ENCODE measurements around the gene PNPLA8.

PNPLA8 gene

GRCh38 chr7:108525985-108526767, at the start of gene PNPLA8:
TSS of gene PNPLA8 (minus strand) at chr7:108526135. CDS start at chr7:108515491, 10,644 bp downstream.
- Histone ChIP-seq H3K9ac (ENCODE audit: low read length) (peak within 1 kb of the TSS; percentile 70), H3K36me3 (ENCODE audit: control insufficient read depth, insufficient read depth, low read length) (no peaks in the 10 kb centered on the region), H3K4me1 (ENCODE audit: control insufficient read depth, insufficient read depth, low read length) (peaks cover 40% of the 10 kb centered on the region), H3K9me3 (ENCODE audit: control insufficient read depth, insufficient read depth, low read depth, low read length) (no peaks in the 10 kb centered on the region), H3K27ac (ENCODE audit: low read depth, low read length) (0 out of 2 replicates have a peak within 1 kb of the TSS, but pooled peaks have one; percentile 21), H3K27me3 (ENCODE audit: control insufficient read depth, insufficient read depth, low read length) (no peaks in the 10 kb centered on the region), H3K4me3 (ENCODE audit: low read depth, low read length) (peak within 1 kb of the TSS; percentile 81)

- peaks cover 38% of the 10 kb centered on the region for H3K36me3 ChIP-seq (ENCODE audit: control insufficient read depth, insufficient read depth, low read length)
- H3K4me3 ChIP-seq (ENCODE audit: low read depth, low read length) = no peak overlapping the region
- H3K4me1 ChIP-seq (ENCODE audit: control insufficient read depth, insufficient read depth, low read length) = no peaks in the 10 kb centered on the region
- H3K27me3 ChIP-seq (ENCODE audit: control insufficient read depth, insufficient read depth, low read length) = no peaks in the 10 kb centered on the region
- no peak overlapping the region for H3K9ac ChIP-seq (ENCODE audit: low read length)
- no peak overlapping the region for H3K27ac ChIP-seq (ENCODE audit: low read depth, low read length)
- H3K9me3 ChIP-seq (ENCODE audit: control insufficient read depth, insufficient read depth, low read depth, low read length) = peaks cover 15% of the 10 kb centered on the region
These were observed 49.2 kb upstream of the PNPLA8 start for GRCh38 chr7:108575156-108575555.

- Histone ChIP-seq H3K9ac (ENCODE audit: low read length) (no peak overlapping the region), H3K27me3 (ENCODE audit: control insufficient read depth, insufficient read depth, low read length) (no peaks in the 10 kb centered on the region), H3K36me3 (ENCODE audit: control insufficient read depth, insufficient read depth, low read length) (peaks cover 26% of the 10 kb centered on the region), H3K27ac (ENCODE audit: low read depth, low read length) (no peak overlapping the region), H3K9me3 (ENCODE audit: control insufficient read depth, insufficient read depth, low read depth, low read length) (no peaks in the 10 kb centered on the region), H3K4me3 (ENCODE audit: low read depth, low read length) (no peak overlapping the region), H3K4me1 (ENCODE audit: control insufficient read depth, insufficient read depth, low read length) (peaks cover 9% of the 10 kb centered on the region)
These were observed 46.5 kb upstream of the PNPLA8 start for GRCh38 chr7:108572480-108572879.

- peaks cover 11% of the 10 kb centered on the region for H3K4me1 ChIP-seq (ENCODE audit: control insufficient read depth, insufficient read depth, low read length)
- no peaks in the 10 kb centered on the region for H3K9me3 ChIP-seq (ENCODE audit: control insufficient read depth, insufficient read depth, low read depth, low read length)
- peak overlapping the region; percentile 50 for H3K27ac ChIP-seq (ENCODE audit: low read depth, low read length)
These were observed 44.3 kb upstream of the PNPLA8 start for GRCh38 chr7:108570146-108570755.

GRCh38 chr7:108569381-108570145, 43.6 kb upstream of the PNPLA8 start, which contains the start of the genes DNAJB9 and THAP5:
TSS of gene DNAJB9 (plus strand) at chr7:108569874. CDS start at chr7:108571727, 1,853 bp downstream.
TSS of gene THAP5 (minus strand) at chr7:108569706. CDS start at chr7:108569569, 137 bp downstream.
- H3K4me3 ChIP-seq (ENCODE audit: low read depth, low read length) = peak within 1 kb of the TSS; percentile 86
- no peaks in the 10 kb centered on the region for H3K9me3 ChIP-seq (ENCODE audit: control insufficient read depth, insufficient read depth, low read depth, low read length)
- H3K27ac ChIP-seq (ENCODE audit: low read depth, low read length) = peak within 1 kb of the TSS; percentile 83
- H3K9ac ChIP-seq (ENCODE audit: low read length) = peak within 1 kb of the TSS; percentile 94
- H3K36me3 ChIP-seq (ENCODE audit: control insufficient read depth, insufficient read depth, low read length) = peaks cover 31% of the 10 kb centered on the region
- peaks cover 11% of the 10 kb centered on the region for H3K4me1 ChIP-seq (ENCODE audit: control insufficient read depth, insufficient read depth, low read length)
- no peaks in the 10 kb centered on the region for H3K27me3 ChIP-seq (ENCODE audit: control insufficient read depth, insufficient read depth, low read length)

More at GRCh38 chr7:108570146-108570755, 44.3 kb upstream of the PNPLA8 start:
- Histone ChIP-seq H3K27me3 (ENCODE audit: control insufficient read depth, insufficient read depth, low read length) (no peaks in the 10 kb centered on the region), H3K36me3 (ENCODE audit: control insufficient read depth, insufficient read depth, low read length) (peaks cover 32% of the 10 kb centered on the region), H3K9ac (ENCODE audit: low read length) (peak overlapping the region; percentile 87), H3K4me3 (ENCODE audit: low read depth, low read length) (peak overlapping the region; percentile 86)

GRCh38 chr7:108568801-108569380, 43.0 kb upstream of the PNPLA8 start:
- Histone ChIP-seq H3K4me3 (ENCODE audit: low read depth, low read length) (peak overlapping the region; percentile 86), H3K9ac (ENCODE audit: low read length) (peak overlapping the region; percentile 94), H3K27me3 (ENCODE audit: control insufficient read depth, insufficient read depth, low read length) (no peaks in the 10 kb centered on the region), H3K27ac (ENCODE audit: low read depth, low read length) (peak overlapping the region; percentile 83), H3K36me3 (ENCODE audit: control insufficient read depth, insufficient read depth, low read length) (peaks cover 31% of the 10 kb centered on the region), H3K9me3 (ENCODE audit: control insufficient read depth, insufficient read depth, low read depth, low read length) (no peaks in the 10 kb centered on the region), H3K4me1 (ENCODE audit: control insufficient read depth, insufficient read depth, low read length) (peaks cover 11% of the 10 kb centered on the region)

- Histone ChIP-seq H3K36me3 (ENCODE audit: control insufficient read depth, insufficient read depth, low read length) (peaks cover 19% of the 10 kb centered on the region; the same call in 1 of the 2 replicates), H3K4me3 (ENCODE audit: low read depth, low read length) (no peak overlapping the region), H3K9ac (ENCODE audit: low read length) (no peak overlapping the region), H3K4me1 (ENCODE audit: control insufficient read depth, insufficient read depth, low read length) (peaks cover 11% of the 10 kb centered on the region), H3K9me3 (ENCODE audit: control insufficient read depth, insufficient read depth, low read depth, low read length) (no peaks in the 10 kb centered on the region), H3K27ac (ENCODE audit: low read depth, low read length) (no peak overlapping the region), H3K27me3 (ENCODE audit: control insufficient read depth, insufficient read depth, low read length) (no peaks in the 10 kb centered on the region)
These were observed 40.1 kb upstream of the PNPLA8 start for GRCh38 chr7:108565987-108566386.

- H3K27ac ChIP-seq (ENCODE audit: low read depth, low read length) = no peak overlapping the region
- peaks cover 19% of the 10 kb centered on the region; the same call in 1 of the 2 replicates for H3K36me3 ChIP-seq (ENCODE audit: control insufficient read depth, insufficient read depth, low read length)
- H3K4me1 ChIP-seq (ENCODE audit: control insufficient read depth, insufficient read depth, low read length) = no peaks in the 10 kb centered on the region
- H3K9ac ChIP-seq (ENCODE audit: low read length) = no peak overlapping the region
- H3K27me3 ChIP-seq (ENCODE audit: control insufficient read depth, insufficient read depth, low read length) = no peaks in the 10 kb centered on the region
- no peak overlapping the region for H3K4me3 ChIP-seq (ENCODE audit: low read depth, low read length)
- H3K9me3 ChIP-seq (ENCODE audit: control insufficient read depth, insufficient read depth, low read depth, low read length) = peaks cover 19% of the 10 kb centered on the region
These were observed 35.2 kb upstream of the PNPLA8 start for GRCh38 chr7:108561047-108561619.

- Histone ChIP-seq H3K4me3 (ENCODE audit: low read depth, low read length) (no peak overlapping the region), H3K9me3 (ENCODE audit: control insufficient read depth, insufficient read depth, low read depth, low read length) (peaks cover 24% of the 10 kb centered on the region), H3K27ac (ENCODE audit: low read depth, low read length) (no peak overlapping the region), H3K27me3 (ENCODE audit: control insufficient read depth, insufficient read depth, low read length) (no peaks in the 10 kb centered on the region), H3K9ac (ENCODE audit: low read length) (no peak overlapping the region), H3K4me1 (ENCODE audit: control insufficient read depth, insufficient read depth, low read length) (no peaks in the 10 kb centered on the region), H3K36me3 (ENCODE audit: control insufficient read depth, insufficient read depth, low read length) (peaks cover 7% of the 10 kb centered on the region; the same call in 1 of the 2 replicates)
These were observed 33.3 kb upstream of the PNPLA8 start for GRCh38 chr7:108559253-108559652.

- H3K27me3 ChIP-seq (ENCODE audit: control insufficient read depth, insufficient read depth, low read length) = no peaks in the 10 kb centered on the region
- H3K9ac ChIP-seq (ENCODE audit: low read length) = no peak overlapping the region
- no peaks in the 10 kb centered on the region for H3K36me3 ChIP-seq (ENCODE audit: control insufficient read depth, insufficient read depth, low read length)
- H3K9me3 ChIP-seq (ENCODE audit: control insufficient read depth, insufficient read depth, low read depth, low read length) = peaks cover 24% of the 10 kb centered on the region
- no peaks in the 10 kb centered on the region for H3K4me1 ChIP-seq (ENCODE audit: control insufficient read depth, insufficient read depth, low read length)
- no peak overlapping the region for H3K4me3 ChIP-seq (ENCODE audit: low read depth, low read length)
- no peak overlapping the region for H3K27ac ChIP-seq (ENCODE audit: low read depth, low read length)
These were observed 31.7 kb upstream of the PNPLA8 start for GRCh38 chr7:108557617-108558016.

Data from HUES6 (cell line).